GM12801 (cell line): Measurements from ENCODE around the gene ABCC4.

Source experiments
- TF ChIP-seq, protein P1 (sequence below): IDR thresholded peaks from one replicate; pipeline ENCODE4 v1.5.1; 2011; ENCODE audit warnings: control low read depth; ENCODE audit not compliant: insufficient read length; ENCODE audit errors: extremely low read depth

The ABCC4 gene

DNA sequence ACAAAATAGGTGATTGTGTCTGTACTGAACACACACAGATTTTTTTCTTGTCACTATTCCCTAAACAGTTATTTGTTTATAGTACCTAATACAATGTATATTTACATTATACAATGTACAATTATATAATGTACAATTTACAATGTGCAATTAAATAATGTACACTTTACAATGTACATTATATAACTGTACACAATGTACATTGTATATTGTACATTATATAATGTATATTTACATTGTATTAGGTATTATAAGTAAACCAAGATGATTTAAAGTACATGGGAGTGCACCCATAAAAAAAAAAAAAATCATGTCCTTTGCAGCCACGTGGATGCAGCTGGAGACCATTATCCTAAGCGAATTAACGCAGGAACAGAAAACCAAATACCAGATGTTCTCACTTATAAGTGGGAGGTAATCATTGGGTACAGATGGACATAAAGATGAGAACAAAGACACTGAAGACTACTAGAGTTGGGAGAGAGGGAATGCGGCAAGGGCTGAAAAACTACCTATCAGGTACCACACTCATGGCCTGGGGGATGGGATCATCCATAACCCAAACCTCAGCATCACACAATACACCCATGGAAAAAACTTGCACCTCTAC lies 68.1 kb downstream of the ABCC4 start:
- TF ChIP-seq, protein P1, sequence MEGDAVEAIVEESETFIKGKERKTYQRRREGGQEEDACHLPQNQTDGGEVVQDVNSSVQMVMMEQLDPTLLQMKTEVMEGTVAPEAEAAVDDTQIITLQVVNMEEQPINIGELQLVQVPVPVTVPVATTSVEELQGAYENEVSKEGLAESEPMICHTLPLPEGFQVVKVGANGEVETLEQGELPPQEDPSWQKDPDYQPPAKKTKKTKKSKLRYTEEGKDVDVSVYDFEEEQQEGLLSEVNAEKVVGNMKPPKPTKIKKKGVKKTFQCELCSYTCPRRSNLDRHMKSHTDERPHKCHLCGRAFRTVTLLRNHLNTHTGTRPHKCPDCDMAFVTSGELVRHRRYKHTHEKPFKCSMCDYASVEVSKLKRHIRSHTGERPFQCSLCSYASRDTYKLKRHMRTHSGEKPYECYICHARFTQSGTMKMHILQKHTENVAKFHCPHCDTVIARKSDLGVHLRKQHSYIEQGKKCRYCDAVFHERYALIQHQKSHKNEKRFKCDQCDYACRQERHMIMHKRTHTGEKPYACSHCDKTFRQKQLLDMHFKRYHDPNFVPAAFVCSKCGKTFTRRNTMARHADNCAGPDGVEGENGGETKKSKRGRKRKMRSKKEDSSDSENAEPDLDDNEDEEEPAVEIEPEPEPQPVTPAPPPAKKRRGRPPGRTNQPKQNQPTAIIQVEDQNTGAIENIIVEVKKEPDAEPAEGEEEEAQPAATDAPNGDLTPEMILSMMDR = no peak

DNA sequence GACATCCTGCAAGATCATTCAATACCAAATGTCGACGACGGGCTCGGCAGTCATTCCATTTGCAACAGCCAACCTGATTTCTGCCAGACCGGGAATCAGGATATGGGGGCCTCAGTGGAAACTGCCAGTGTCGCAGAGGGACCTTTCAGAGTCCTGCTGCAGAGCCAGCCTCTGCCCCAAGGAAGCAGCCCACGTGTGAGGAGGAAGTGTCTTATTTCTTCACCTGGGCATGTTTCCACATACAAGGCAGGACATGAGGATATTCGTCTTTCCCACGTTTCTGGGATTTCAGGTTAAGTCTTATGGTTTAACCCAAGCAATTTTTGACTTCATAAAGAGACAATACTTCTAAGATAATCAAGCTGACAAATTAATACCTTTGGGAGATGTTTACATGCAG lies 69.9 kb downstream of the ABCC4 start:
- TF ChIP-seq, protein P1 = no peak

DNA sequence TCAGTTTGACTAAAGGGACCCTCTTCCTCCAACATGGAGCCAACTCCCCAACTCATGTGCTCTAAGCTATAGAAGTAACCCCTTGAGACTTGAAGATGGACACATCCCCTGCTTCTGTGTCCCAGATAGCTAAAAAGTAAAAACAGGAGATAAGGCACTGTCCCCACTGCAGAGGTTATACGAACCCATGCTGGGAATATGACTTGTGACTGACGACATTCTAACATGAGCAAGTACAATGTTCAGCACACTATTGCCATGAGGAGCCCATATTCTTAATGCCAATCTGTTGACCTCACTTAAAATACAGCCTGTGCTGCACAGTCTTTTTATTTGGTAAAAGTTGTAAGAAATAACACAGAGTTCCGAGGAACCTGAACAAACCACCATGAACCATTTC lies 71.4 kb downstream of the ABCC4 start:
- TF ChIP-seq, protein P1 = no peak

DNA sequence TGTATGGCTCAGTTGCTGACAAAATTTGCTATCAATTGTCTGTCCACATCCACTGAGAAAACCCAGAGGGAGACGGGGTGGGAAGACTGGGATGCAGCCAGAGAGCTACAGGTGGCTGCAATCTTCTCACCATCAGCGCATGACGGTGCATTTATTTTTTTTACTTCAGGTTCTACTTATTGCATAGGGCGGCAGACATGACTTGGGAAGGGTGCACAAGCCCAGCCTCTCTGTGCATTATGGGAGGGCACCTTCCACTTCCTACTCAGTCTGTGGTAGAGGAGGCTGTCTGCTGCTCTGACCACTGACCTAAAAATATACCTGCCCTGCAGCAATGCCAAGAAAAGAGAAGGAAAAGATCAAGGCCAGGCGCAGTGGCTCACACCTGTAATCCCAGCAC lies 73.1 kb downstream of the ABCC4 start:
- TF ChIP-seq, protein P1 = no peak

DNA sequence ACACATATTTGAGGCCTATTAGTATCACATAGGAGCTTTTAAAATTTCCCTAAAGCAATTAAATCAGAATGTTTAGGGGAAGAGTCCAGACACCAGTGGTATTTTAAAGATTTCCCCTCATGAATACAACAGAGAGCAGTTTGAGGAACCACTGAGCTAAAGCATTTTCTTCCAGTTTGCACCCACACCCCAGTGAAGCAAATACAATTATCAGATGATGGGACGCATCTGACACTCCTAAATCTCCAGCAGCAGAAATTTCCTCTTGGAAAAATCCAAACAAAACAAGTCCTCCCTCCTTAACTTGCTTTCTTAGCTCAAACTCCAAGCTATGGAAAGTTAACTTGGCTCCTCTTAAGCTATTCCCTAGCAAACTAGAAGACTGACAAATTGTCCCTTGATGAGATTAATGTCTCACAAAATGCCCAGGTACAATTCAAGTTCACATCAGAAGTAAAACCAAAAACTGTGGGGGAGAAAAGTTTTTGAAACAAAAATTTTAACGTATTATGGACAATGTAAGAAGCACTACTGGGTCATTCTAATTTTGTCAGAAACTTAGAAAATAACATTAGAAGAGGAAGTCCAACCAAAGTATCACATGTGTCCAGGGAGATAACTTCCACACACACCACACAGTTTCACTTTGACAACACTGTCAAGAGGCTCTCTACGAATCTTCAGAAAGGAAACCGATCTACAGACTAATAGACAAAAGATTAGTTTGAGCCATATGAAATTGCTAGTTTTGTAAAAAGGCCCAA lies 74.1 kb downstream of the ABCC4 start:
- TF ChIP-seq, protein P1 = no peak

DNA sequence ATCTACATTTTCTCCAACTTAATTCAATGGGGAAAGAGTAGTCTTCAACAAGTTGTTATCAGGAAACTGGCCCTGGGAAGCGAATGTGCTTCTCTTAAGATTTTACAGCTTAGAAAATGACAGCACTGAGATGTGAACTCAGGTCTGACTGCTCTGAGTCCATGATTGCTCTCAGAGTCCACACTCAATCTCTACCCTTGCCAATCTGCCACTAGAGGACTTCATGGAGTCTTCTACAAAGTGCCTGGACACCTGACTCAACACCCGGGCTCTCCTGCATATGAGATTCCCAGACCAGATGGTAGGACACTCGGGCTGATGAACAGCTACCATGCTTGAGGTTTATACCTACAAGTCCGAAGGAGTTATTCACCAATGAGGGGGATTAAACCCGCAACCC lies 74.8 kb downstream of the ABCC4 start:
- TF ChIP-seq, protein P1 = no peak

DNA sequence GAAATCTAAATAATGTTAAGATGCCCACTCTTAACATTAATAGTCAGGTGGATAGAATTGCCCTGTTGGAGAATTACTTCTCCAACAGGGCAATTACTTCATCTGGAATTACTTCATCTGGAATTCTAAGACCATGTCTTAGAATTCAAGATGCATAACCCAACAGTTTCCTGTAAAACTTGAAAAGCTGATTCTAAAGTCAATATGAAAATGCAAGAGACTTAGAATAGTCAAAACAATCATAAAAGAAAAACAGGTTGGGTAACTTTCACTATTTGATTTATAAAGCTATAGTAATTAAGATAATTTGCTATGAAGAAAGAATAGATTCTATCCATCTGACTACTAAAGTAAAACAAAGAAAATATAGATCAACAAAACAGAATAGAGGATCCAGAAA lies 75.2 kb downstream of the ABCC4 start:
- TF ChIP-seq, protein P1 = no peak
